HUES48 (cell line): ENCODE data around the gene NHS.

ENCODE experiments used
- H3K27ac ChIP-seq: one replicate; pipeline ENCODE4 v1.7.0; 2013; ENCODE audit warnings: low read depth, low read length, inconsistent platforms
- H3K27me3 ChIP-seq: 2 replicates; pipeline ENCODE4 v1.6.1; 2013; ENCODE audit warnings: mild to moderate bottlenecking, low read length; ENCODE audit not compliant: control insufficient read depth, insufficient read depth
- H3K36me3 ChIP-seq: 2 replicates; pipeline ENCODE4 v1.6.1; 2013; ENCODE audit warnings: low read length; ENCODE audit not compliant: control insufficient read depth, insufficient read depth
- H3K4me1 ChIP-seq: 2 replicates; pipeline ENCODE4 v1.6.1; 2013; ENCODE audit warnings: mild to moderate bottlenecking, low read length; ENCODE audit not compliant: control insufficient read depth, insufficient read depth
- H3K4me3 ChIP-seq: 2 replicates; pipeline ENCODE4 v1.5.1; 2013; ENCODE audit warnings: mild to moderate bottlenecking, low read depth, low read length
- H3K9ac ChIP-seq: 2 replicates; pipeline ENCODE4 v1.6.1; 2013; ENCODE audit warnings: mild to moderate bottlenecking, low read depth, low read length, moderate library complexity
- H3K9me3 ChIP-seq: 2 replicates; pipeline ENCODE4 v1.6.1; 2013; ENCODE audit warnings: low read length; ENCODE audit not compliant: control insufficient read depth, insufficient read depth

Gene NHS

DNA sequence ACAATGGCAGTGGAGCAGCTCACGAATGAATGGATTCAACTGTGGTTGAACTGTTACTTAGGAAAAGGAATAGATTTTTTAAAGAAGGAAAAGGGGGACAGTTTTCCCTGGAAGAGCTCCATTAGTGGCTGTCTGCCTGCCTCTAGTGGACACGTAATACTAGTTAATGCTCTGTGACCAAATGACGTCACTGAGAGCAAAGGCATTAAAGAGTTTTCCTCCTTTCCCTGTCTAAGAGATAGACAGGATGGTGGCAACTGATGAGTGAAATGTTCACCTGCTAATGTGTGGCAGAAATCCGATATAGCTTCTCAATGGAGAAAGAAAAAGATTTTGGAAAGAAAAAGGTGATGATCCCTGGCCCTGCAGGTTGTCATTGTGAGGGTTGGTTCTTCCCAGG, 310.0 kb downstream of the NHS start:
- Histone ChIP-seq H3K27ac (no peak overlapping the region), H3K9me3 (no peaks in the 10 kb centered on the region), H3K9ac (no peak overlapping the region), H3K27me3 (no peaks in the 10 kb centered on the region), H3K4me1 (peaks cover 8% of the 10 kb centered on the region), H3K36me3 (no peaks in the 10 kb centered on the region), H3K4me3 (no peak overlapping the region)

DNA sequence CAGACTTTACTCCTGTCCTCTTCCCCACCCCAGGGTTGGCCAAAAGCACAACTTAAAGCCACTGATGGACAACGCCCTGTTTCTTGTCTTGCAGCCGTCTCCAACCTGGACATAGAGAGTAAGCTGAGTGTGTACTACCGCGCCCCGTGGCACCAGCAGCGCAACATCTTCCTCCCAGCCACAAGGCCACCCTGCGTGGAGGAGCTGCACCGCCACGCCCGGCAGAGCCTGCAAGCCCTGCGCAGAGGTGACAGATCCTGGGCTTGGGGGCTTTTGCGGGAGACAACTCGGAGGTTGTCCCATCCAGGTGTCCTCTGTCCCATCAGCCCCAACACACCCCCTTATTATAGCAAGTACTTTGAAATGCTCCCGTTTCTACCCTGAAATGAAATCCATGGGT, 312.6 kb downstream of the NHS start:
- H3K4me3 ChIP-seq = no peak overlapping the region
- peaks cover 6% of the 10 kb centered on the region for H3K4me1 ChIP-seq
- H3K9ac ChIP-seq = no peak overlapping the region
- no peak overlapping the region for H3K27ac ChIP-seq
- no peaks in the 10 kb centered on the region for H3K9me3 ChIP-seq
- no peaks in the 10 kb centered on the region for H3K36me3 ChIP-seq
- H3K27me3 ChIP-seq = no peaks in the 10 kb centered on the region

DNA sequence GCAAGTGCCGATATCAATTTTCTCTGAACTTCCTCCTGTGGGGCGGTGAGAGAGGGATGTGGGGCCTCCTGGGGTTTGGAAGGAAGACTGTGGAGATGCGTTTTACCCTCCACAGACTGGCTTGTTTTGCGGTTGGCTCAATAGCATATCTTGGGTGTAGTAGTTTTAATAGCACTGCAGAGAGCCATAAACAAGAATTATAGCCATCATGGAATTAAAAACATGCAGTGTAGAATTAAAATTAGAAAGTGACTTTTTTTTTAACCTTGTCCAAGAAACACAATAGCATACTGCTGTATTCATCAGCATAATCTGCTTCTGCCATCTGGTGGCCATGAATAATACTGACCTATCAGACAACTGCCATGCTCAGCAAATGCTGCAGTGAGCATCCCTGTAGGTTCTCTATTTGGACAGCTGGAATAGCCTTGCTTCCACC, 315.0 kb downstream of the NHS start:
- no peaks in the 10 kb centered on the region for H3K9me3 ChIP-seq
- no peaks in the 10 kb centered on the region; the same call in 1 of the 2 replicates for H3K36me3 ChIP-seq
- no peak overlapping the region for H3K27ac ChIP-seq
- H3K9ac ChIP-seq = no peak overlapping the region
- H3K4me1 ChIP-seq = peaks cover 11% of the 10 kb centered on the region
- no peak overlapping the region for H3K4me3 ChIP-seq
- H3K27me3 ChIP-seq = no peaks in the 10 kb centered on the region

DNA sequence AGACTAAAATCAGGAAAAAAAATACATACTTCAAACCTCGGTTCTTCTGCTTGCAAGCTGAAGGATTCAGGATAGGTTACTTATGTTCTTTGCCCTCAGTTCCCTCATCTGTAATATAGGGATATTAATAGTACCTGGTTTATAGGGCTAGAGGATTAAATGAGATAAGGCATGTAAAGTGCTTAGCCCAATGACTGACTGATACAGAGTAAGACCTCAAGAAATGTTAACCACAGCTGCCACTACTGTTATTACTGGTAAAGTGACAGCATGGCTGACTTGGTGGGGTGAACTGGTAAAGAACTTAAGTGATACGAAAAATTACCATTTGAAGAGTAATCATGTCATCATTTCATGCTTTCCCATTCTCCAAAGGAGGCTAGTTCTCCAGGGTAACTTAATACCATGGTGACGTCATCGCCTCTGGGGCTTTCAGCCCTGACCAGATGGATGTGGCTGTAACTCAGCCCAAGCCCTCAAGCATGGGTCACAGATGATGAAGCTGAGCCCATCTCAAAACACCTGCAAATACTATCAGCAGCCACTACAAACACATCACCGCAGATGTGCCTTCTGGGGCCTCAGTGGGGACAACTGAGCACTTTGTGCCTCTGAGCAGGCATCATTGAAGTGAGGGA, 317.8 kb downstream of the NHS start:
- H3K36me3 ChIP-seq = no peaks in the 10 kb centered on the region; the same call in 1 of the 2 replicates
- peaks cover 11% of the 10 kb centered on the region for H3K4me1 ChIP-seq
- no peak overlapping the region for H3K4me3 ChIP-seq
- H3K9ac ChIP-seq = no peak overlapping the region
- H3K27me3 ChIP-seq = no peaks in the 10 kb centered on the region
- no peaks in the 10 kb centered on the region for H3K9me3 ChIP-seq
- no peak overlapping the region for H3K27ac ChIP-seq

DNA sequence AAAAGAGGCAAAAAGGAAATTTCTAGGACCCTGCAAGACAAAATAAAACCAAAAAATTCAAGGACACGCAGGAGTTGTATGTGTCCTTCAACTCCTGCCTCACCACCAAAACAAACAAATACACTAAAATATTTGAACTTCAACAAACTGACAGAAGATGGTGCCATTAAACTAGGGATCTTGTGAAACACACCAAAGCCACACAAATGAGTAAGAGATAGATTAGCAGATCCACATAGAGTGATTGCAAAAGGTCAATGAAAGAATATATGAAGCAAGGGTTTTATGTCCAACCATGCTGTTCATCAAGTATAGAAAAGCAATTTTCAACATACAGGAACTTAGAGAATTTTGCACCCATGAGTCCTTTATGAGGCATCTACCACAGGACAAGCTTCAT, 322.2 kb downstream of the NHS start:
- H3K4me3 ChIP-seq = no peak overlapping the region
- no peak overlapping the region for H3K9ac ChIP-seq
- peaks cover 5% of the 10 kb centered on the region for H3K4me1 ChIP-seq
- H3K27me3 ChIP-seq = no peaks in the 10 kb centered on the region
- no peaks in the 10 kb centered on the region; the same call in 1 of the 2 replicates for H3K36me3 ChIP-seq
- no peaks in the 10 kb centered on the region for H3K9me3 ChIP-seq
- no peak overlapping the region for H3K27ac ChIP-seq

DNA sequence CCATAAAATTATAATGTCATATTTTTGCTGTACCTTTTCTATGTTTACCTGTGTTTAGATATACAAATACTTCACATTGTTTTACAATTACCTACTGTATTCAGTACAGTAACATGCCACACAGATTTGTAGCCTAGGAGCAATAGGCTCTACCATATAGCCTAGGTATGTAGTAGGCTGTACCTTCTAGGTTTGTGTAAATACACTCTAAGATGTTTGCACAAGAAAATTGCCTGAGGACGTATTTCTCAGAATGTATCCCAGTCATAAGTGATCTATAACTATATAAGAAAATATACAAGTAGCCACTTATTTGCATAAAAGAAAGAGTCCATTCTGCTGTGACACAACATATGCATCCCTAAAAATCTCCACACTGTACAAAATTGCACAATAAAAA, 326.0 kb downstream of the NHS start:
- Histone ChIP-seq H3K27ac (no peak overlapping the region), H3K36me3 (no peaks in the 10 kb centered on the region), H3K4me3 (no peak overlapping the region), H3K9me3 (no peaks in the 10 kb centered on the region), H3K9ac (no peak overlapping the region), H3K4me1 (no peaks in the 10 kb centered on the region), H3K27me3 (no peaks in the 10 kb centered on the region)

DNA sequence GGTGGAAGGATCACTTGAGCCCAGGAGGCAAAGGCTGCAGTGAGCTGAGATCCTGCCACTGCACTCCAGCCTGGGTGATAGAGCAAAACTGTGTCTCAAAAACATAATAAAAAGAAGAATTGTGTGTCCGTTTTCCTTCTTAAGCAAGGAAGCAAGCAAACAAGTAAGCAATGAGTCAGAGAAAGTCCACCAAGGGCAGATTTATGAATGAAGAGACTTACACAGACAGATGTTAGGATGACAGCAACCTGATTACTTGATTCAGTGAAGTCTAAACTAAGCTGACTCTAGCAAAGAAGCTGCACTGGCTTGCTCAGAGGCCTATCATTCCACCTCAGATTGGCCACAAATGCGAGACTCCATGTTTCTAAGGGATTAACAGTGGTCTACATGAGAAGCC, 328.2 kb downstream of the NHS start:
- H3K4me1 ChIP-seq = no peaks in the 10 kb centered on the region
- H3K36me3 ChIP-seq = no peaks in the 10 kb centered on the region
- H3K9me3 ChIP-seq = no peaks in the 10 kb centered on the region
- H3K27ac ChIP-seq = no peak overlapping the region
- no peaks in the 10 kb centered on the region for H3K27me3 ChIP-seq
- no peak overlapping the region for H3K9ac ChIP-seq
- H3K4me3 ChIP-seq = no peak overlapping the region

DNA sequence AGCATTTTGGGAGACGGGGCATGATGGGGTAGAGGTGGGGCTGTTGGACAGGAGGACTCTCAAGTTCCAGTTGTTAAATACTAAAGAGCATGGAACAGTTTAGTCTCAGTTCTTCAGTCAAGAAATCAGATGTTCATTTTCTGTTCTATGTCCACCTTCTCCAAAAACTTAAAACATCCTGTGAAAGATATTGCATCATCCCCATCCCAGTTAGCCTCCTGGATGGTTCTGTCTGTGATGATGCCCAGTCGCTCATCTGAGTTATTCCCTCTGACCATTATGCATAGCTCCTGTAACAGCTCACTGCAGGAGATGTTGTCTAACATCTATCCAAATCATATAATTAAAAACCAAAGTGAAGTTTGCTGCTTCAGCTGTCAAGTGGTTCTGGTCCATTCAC, 330.2 kb downstream of the NHS start:
- no peak overlapping the region for H3K4me3 ChIP-seq
- H3K36me3 ChIP-seq = no peaks in the 10 kb centered on the region
- no peak overlapping the region for H3K27ac ChIP-seq
- no peaks in the 10 kb centered on the region for H3K27me3 ChIP-seq
- no peaks in the 10 kb centered on the region for H3K4me1 ChIP-seq
- no peak overlapping the region for H3K9ac ChIP-seq
- no peaks in the 10 kb centered on the region for H3K9me3 ChIP-seq

DNA sequence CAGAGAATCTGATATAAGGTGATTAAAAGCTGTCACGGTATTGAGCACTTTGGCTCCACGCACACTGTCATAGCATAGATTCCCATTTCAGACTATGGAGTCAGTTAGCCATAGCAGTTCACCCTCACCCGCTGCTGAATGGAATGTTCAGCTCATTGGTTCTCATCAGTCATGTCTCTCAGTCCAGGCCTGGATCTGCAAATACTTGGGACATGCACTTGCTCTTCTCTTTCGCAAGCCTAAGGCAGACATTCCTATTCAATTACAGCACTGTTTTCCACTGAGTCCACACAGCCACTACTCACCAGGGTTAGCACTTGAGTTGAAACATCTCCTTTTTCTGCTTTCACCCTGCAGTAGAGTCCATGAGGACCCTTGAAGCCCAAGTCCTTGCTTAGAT, 331.7 kb downstream of the NHS start:
- H3K4me1 ChIP-seq = no peaks in the 10 kb centered on the region

DNA sequence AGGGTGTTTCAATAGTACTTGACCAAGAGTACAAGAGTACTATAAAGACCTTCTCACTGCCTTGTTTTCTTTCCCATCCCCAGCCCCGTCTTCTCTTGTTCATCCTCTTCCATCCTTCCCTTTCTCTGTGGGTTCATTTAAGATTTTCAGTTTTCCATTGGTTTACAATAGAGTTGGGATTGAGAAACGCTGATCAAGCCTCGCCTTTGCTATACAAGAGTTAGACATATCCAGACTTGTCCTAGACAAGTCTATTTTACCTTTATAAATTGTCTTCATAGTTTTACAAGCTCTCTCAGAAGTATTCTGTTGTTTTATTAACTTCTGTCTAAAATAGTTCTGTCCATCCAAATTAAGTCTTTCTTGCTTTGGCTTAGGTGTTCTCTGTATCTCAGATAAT, 332.7 kb downstream of the NHS start:
- H3K27ac ChIP-seq = no peak overlapping the region
- no peak overlapping the region for H3K9ac ChIP-seq
- no peaks in the 10 kb centered on the region for H3K27me3 ChIP-seq

More for the DNA sequence above, 331.7 kb downstream of the NHS start:
- H3K9ac ChIP-seq = no peak overlapping the region
- H3K4me3 ChIP-seq = no peak overlapping the region
- no peaks in the 10 kb centered on the region for H3K27me3 ChIP-seq
- no peaks in the 10 kb centered on the region for H3K9me3 ChIP-seq
- H3K36me3 ChIP-seq = no peaks in the 10 kb centered on the region
- H3K27ac ChIP-seq = no peak overlapping the region

DNA sequence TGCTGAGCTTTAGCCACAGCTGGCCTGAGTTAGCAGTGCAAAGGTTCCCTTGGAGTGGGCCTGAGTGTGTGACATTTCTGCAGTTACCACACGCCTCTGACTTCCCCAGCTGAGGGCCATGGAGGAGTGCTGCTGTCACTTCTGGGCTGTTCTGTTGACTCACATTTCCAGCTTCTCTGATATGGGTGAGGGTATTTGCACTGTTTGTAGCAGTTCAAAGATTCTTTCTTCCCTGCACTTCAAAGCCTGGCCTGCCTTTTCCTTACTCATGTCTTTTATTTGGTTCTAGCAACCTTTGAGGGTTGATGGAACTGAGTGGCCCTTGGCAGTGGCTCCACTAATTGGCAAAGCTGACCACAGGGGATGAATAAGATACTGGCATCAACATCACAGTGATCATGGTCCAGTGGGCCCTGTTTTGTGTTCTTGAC, 335.9 kb downstream of the NHS start:
- Histone ChIP-seq H3K27ac (no peak overlapping the region), H3K9me3 (no peaks in the 10 kb centered on the region), H3K4me3 (no peak overlapping the region), H3K36me3 (no peaks in the 10 kb centered on the region), H3K9ac (no peak overlapping the region), H3K4me1 (no peaks in the 10 kb centered on the region), H3K27me3 (no peaks in the 10 kb centered on the region)

More for the DNA sequence above, 332.7 kb downstream of the NHS start:
- Histone ChIP-seq H3K4me3 (no peak overlapping the region), H3K4me1 (no peaks in the 10 kb centered on the region), H3K9me3 (no peaks in the 10 kb centered on the region), H3K36me3 (no peaks in the 10 kb centered on the region)
